Measurements from ENCODE around the gene ARHGAP28.

Gene ARHGAP28

GRCh38 chr18:6732952-6733351 is 3.4 kb downstream of the ARHGAP28 start:
- no peak for DNase-seq

GRCh38 chr18:6733758-6734157 is 4.2 kb downstream of the ARHGAP28 start:
- no peak for DNase-seq

- DNase-seq, result no peak
These were observed 5.4 kb downstream of the ARHGAP28 start for GRCh38 chr18:6734726-6735430.

GRCh38 chr18:6737833-6738232 is 8.3 kb downstream of the ARHGAP28 start:
- no peak for DNase-seq

- no peak for DNase-seq
These were observed 9.1 kb downstream of the ARHGAP28 start for GRCh38 chr18:6738622-6739021.

- no peak for DNase-seq
These were observed 11.7 kb downstream of the ARHGAP28 start for GRCh38 chr18:6741232-6741663.

GRCh38 chr18:6741786-6742185 is 12.3 kb downstream of the ARHGAP28 start:
- DNase-seq, result no peak

- no peak for DNase-seq
These were observed 14.5 kb downstream of the ARHGAP28 start for GRCh38 chr18:6743999-6744398.

- DNase-seq, result no peak
These were observed 15.4 kb downstream of the ARHGAP28 start for GRCh38 chr18:6744816-6745455.

- DNase-seq, result no peak
These were observed 16.1 kb downstream of the ARHGAP28 start for GRCh38 chr18:6745504-6746031.

- no peak for DNase-seq
These were observed 17.0 kb downstream of the ARHGAP28 start for GRCh38 chr18:6746386-6746960.

GRCh38 chr18:6747646-6748045 is 18.1 kb downstream of the ARHGAP28 start:
- no peak for DNase-seq

- DNase-seq, result no peak
These were observed 18.7 kb downstream of the ARHGAP28 start for GRCh38 chr18:6748241-6748640.

- no peak for DNase-seq
These were observed 20.9 kb downstream of the ARHGAP28 start for GRCh38 chr18:6750411-6750810.

- DNase-seq, result no peak
These were observed 21.7 kb downstream of the ARHGAP28 start for GRCh38 chr18:6751222-6751621.

GRCh38 chr18:6752202-6752860 is 22.8 kb downstream of the ARHGAP28 start:
- no peak for DNase-seq

- no peak for DNase-seq
These were observed 25.6 kb downstream of the ARHGAP28 start for GRCh38 chr18:6755107-6755506.

GRCh38 chr18:6757931-6758330 is 28.4 kb downstream of the ARHGAP28 start:
- no peak for DNase-seq

GRCh38 chr18:6759579-6759978 is 30.1 kb downstream of the ARHGAP28 start:
- DNase-seq, result no peak

GRCh38 chr18:6763524-6763923 is 34.0 kb downstream of the ARHGAP28 start:
- DNase-seq, result no peak

- DNase-seq, result no peak
These were observed 34.9 kb downstream of the ARHGAP28 start for GRCh38 chr18:6764382-6764781.

- DNase-seq, result no peak
These were observed 44.3 kb downstream of the ARHGAP28 start for GRCh38 chr18:6773777-6774176.

GRCh38 chr18:6775237-6775636 is 45.7 kb downstream of the ARHGAP28 start:
- DNase-seq, result no peak

GRCh38 chr18:6775702-6776101 is 46.2 kb downstream of the ARHGAP28 start:
- no peak for DNase-seq

Data from activated effector memory CD4-positive, alpha-beta T cell treated with anti-CD3 and anti-CD28 coated beads, Interleukin-2, amount 50 U/mL, for 16 hours (primary cell).